ENCODE data around the gene GUCA2A. TPM values are rescaled to one million over a fixed set of nuclear protein-coding genes. Genes with fewer than 3 reads are reported as not detected.

GUCA2A gene
- total RNA-seq, 8 experiments from 2014 or later = not detected

Other genes with a start within 250 kb of the GUCA2A start
- gene HIVEP3, start 245.8 kb downstream of the GUCA2A start, total RNA-seq = 1 to 10 TPM; 3.1 to 8.0 (median 4.6) TPM
- not detected for gene GUCA2B, start 11.3 kb downstream of the GUCA2A start, total RNA-seq
- gene FOXJ3, start 170.5 kb upstream of the GUCA2A start, total RNA-seq = 10 to 100 TPM; 17.8 to 42.4 (median 32.2) TPM
- 1 to 10 TPM in 5 of 8 experiments, under 1 TPM in 3; 0.14 to 8.6 (median 7.0) TPM for gene RIMKLA, start 216.0 kb upstream of the GUCA2A start, total RNA-seq